A549 (cell line): Measurements from ENCODE around the gene NIM1K. TPM values are rescaled to one million over a fixed set of nuclear protein-coding genes. Genes with fewer than 3 reads are reported as not detected.

Experiments used
- ATAC-seq, 2 experiments: fragments of 200-7000 bp in 1 of 2; fragments of >200 bp in 1 of 2; cut with Nextera tagmentation in 1 of 2; cut with Tn5 transposase in 1 of 2; 3 replicates each; pipeline versions ENCODE4 v1.8.0 to v1.9.1; 2018 to 2020; ENCODE audit warnings: mild to moderate bottlenecking in 1 of 2, moderate library complexity in 1 of 2
- CTCF ChIA-PET: fragments of 300-600 bp; sonication (Branson Sonifier 250); formaldehyde crosslinking; extraction: SDS; loops from one replicate; lab custom pipeline; 2021; ENCODE audit warnings: antibody characterized with exemption, inconsistent platforms; lab: Yijun Ruan, JAX
- POLR2A ChIA-PET: fragments of 350-600 bp; formaldehyde crosslinking; extraction: SDS; loops from one replicate; lab custom pipeline; 2021; ENCODE audit warnings: antibody characterized with exemption, inconsistent platforms; lab: Yijun Ruan, JAX
- DNase-seq, 2 experiments: peaks; one replicate each; pipeline versions ENCODE4 v3.0.0 to v3.0.0-alpha.2; 2011 to 2016; ENCODE audit warnings: low read depth in 1 of 2, low spot score in 1 of 2
- FAIRE-seq: peaks from 2 replicates; lab custom pipeline; 2011; peaks lifted over from hg19 to GRCh38; lab: Jason Lieb, UNC
- H3K27ac ChIP-seq, 2 experiments: fragments of >200 bp; sonication (Bioruptor Twin); formaldehyde crosslinking; 3 replicates each; pipeline ENCODE4 v1.5.1; 2016 to 2017
- H3K4me1 ChIP-seq: fragments of >200 bp; sonication (Bioruptor Twin); formaldehyde crosslinking; 3 replicates; pipeline ENCODE4 v1.6.1; 2016
- H3K4me2 ChIP-seq: fragments of >200 bp; sonication (Bioruptor Twin); formaldehyde crosslinking; 3 replicates; pipeline ENCODE4 v1.6.1; 2016
- H3K4me3 ChIP-seq: fragments of >200 bp; sonication (Bioruptor Twin); formaldehyde crosslinking; 3 replicates; pipeline ENCODE4 v1.5.1; 2016
- H3K9me3 ChIP-seq: fragments of >200 bp; sonication (Bioruptor Twin); formaldehyde crosslinking; 3 replicates; pipeline ENCODE4 v1.6.1; 2016
- CBX2 ChIP-seq: fragments of 200-600 bp; sonication (generic); IDR thresholded peaks from 2 replicates; pipeline ENCODE4 v1.6.1; 2016; ENCODE audit warnings: low read depth, mild to moderate bottlenecking, borderline replicate concordance
- CEBPB ChIP-seq, 2 experiments: fragments of >200 bp in 1 of 2; sonication (Bioruptor Twin) in 1 of 2; formaldehyde crosslinking in 1 of 2; IDR thresholded peaks; 2 replicates each; pipeline ENCODE4 v1.6.1; 2012 to 2016
- CHD2 ChIP-seq: fragments of 150-350 bp; IDR thresholded peaks from 2 replicates; pipeline ENCODE4 v1.6.1; 2014; ENCODE audit warnings: low read length; ENCODE audit not compliant: partially characterized antibody
- CHD4 ChIP-seq: fragments of 200-600 bp; sonication (generic); IDR thresholded peaks from 2 replicates; pipeline ENCODE4 v1.6.1; 2016; ENCODE audit warnings: antibody characterized with exemption, mild to moderate bottlenecking, borderline replicate concordance
- EHF ChIP-seq: fragments of 250-450 bp; sonication (Bioruptor Pico); IDR thresholded peaks from 2 replicates; pipeline ENCODE4 v1.5.0; 2020; ENCODE audit warnings: mild to moderate bottlenecking
- EHMT2 ChIP-seq: fragments of 200-600 bp; sonication (generic); IDR thresholded peaks from 2 replicates; pipeline ENCODE4 v1.6.1; 2016; ENCODE audit warnings: antibody characterized with exemption, low read depth, mild to moderate bottlenecking, moderate library complexity
- FOSB ChIP-seq: fragments of 250-450 bp; sonication (Bioruptor Pico); IDR thresholded peaks from 2 replicates; pipeline ENCODE4 v1.5.0; 2020; ENCODE audit warnings: mild to moderate bottlenecking, moderate library complexity
- FOSL2 ChIP-seq, 2 experiments: fragments of 450-650 bp in 1 of 2; fragments of >200 bp in 1 of 2; sonication (Bioruptor Twin) in 1 of 2; formaldehyde crosslinking; IDR thresholded peaks; 2 replicates each; pipeline versions ENCODE4 v1.5.0 to v1.6.1; 2016 to 2020; ENCODE audit warnings: mild to moderate bottlenecking in 1 of 2, moderate library complexity in 1 of 2
- HDAC2 ChIP-seq: fragments of 200-600 bp; sonication (generic); IDR thresholded peaks from 2 replicates; pipeline ENCODE4 v1.6.1; 2016
- HOXB13 ChIP-seq: fragments of 250-450 bp; sonication (Bioruptor Pico); IDR thresholded peaks from 2 replicates; pipeline ENCODE4 v1.5.0; 2020; ENCODE audit warnings: low read depth, mild to moderate bottlenecking, moderate library complexity
- JUNB ChIP-seq: fragments of >200 bp; sonication (Bioruptor Twin); formaldehyde crosslinking; IDR thresholded peaks from 2 replicates; pipeline ENCODE4 v1.6.1; 2016
- MAZ ChIP-seq: fragments of 150-350 bp; IDR thresholded peaks from 2 replicates; pipeline ENCODE4 v1.6.1; 2014; ENCODE audit warnings: antibody characterized with exemption, low read depth, low read length, borderline replicate concordance
- PHF8 ChIP-seq: fragments of 200-600 bp; sonication (generic); IDR thresholded peaks from 2 replicates; pipeline ENCODE4 v1.6.1; 2016; ENCODE audit warnings: low read depth, mild to moderate bottlenecking, antibody characterized with exemption, moderate library complexity, borderline replicate concordance
- POLR2A ChIP-seq: IDR thresholded peaks from 2 replicates; pipeline ENCODE4 v1.6.1; 2012; ENCODE audit warnings: mild to moderate bottlenecking, low read length
- POLR2AphosphoS2 ChIP-seq: conservative IDR thresholded peaks from 2 replicates; pipeline ENCODE4 v1.6.1; 2012; ENCODE audit warnings: low read length, improper control_type of control experiment, inconsistent platforms
- RNF2 ChIP-seq: fragments of 200-600 bp; sonication (generic); IDR thresholded peaks from 2 replicates; pipeline ENCODE4 v1.6.1; 2016; ENCODE audit warnings: low read depth, mild to moderate bottlenecking, antibody characterized with exemption, moderate library complexity, borderline replicate concordance
- SMC3 ChIP-seq: fragments of >200 bp; sonication (Bioruptor Twin); formaldehyde crosslinking; IDR thresholded peaks from 3 replicates; pipeline ENCODE4 v1.6.1; 2018; ENCODE audit warnings: inconsistent platforms
- SREBF2 ChIP-seq: fragments of 450-650 bp; IDR thresholded peaks from 2 replicates; pipeline ENCODE4 v1.6.1; 2014; ENCODE audit warnings: mild to moderate bottlenecking, moderate library complexity
- ZFP36 ChIP-seq: fragments of 450-650 bp; IDR thresholded peaks from 2 replicates; pipeline ENCODE4 v1.6.1; 2014; ENCODE audit warnings: borderline replicate concordance; ENCODE audit not compliant: partially characterized antibody
- ZNF302 ChIP-seq: fragments of 250-450 bp; sonication (Bioruptor Pico); IDR thresholded peaks from 2 replicates; pipeline ENCODE4 v1.9.0; 2021; ENCODE audit warnings: inconsistent platforms, mild to moderate bottlenecking, moderate library complexity
- ZSCAN20 ChIP-seq: fragments of 250-450 bp; sonication (Bioruptor Pico); IDR thresholded peaks from 2 replicates; pipeline ENCODE4 v1.8.0; 2022; ENCODE audit warnings: mild to moderate bottlenecking, moderate library complexity
- WGBS: methylation state at CpG from one replicate; pipeline ENCODE4 v1.1.6; 2017; ENCODE audit errors: missing lambda C conversion rate; 5-methylcytosine and 5-hydroxymethylcytosine counted together
- polyA plus RNA-seq, 4 experiments: library from polyadenylated mRNA; depleted of rRNA in 3 of 4; stranded (reverse); fragments of >200 nt; fragmentation: RNase III in 1 of 4; extraction: RNeasy Plus Mini Kit Qiagen cat#74134 plus additional on column Dnase treatment in 1 of 4; gene quantifications; 2 replicates in 3 of 4; 3 replicates in 1 of 4; pipeline ENCODE4 v1.2.3, GENCODE V29; 2011 to 2017
- TF ChIP-seq, protein P1 (sequence below): fragments of >200 bp; sonication (Bioruptor Twin); formaldehyde crosslinking; IDR thresholded peaks from 2 replicates; pipeline ENCODE4 v1.6.1; 2016
- TF ChIP-seq, protein P2 (sequence below): fragments of 450-650 bp; IDR thresholded peaks from 2 replicates; pipeline ENCODE4 v1.6.1; 2014; ENCODE audit warnings: antibody characterized with exemption
- TF ChIP-seq, protein P3 (sequence below): fragments of 250-450 bp; sonication (Bioruptor Pico); IDR thresholded peaks from 2 replicates; pipeline ENCODE4 v1.5.0; 2021; ENCODE audit warnings: mild to moderate bottlenecking, moderate library complexity, borderline replicate concordance

The NIM1K gene
- polyA plus RNA-seq, 2 of the 4 experiments (the other 2 are of a cell fraction), result 0.06 to 0.23 TPM

DNA sequence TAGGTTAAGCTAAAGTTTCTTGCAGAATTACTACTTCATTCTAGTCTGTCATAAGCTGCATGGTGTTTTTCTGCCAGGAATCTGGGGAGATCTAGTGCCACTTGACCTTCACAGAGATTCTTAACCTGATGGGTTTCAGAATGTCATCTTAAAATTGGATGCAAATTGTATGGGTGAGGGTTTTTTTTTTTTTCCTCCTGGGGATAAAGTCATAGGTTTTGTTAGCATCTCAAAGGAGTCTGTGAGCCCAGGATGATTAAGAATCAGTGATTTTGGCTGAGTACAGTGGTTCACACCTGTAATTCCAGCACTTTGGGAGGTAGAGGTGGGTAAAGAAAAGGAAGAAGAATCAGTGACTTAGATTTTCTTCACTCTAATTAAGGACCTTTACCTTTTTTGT, 51.2 kb downstream of the NIM1K start:
- POLR2A ChIA-PET, result no interaction called here

DNA sequence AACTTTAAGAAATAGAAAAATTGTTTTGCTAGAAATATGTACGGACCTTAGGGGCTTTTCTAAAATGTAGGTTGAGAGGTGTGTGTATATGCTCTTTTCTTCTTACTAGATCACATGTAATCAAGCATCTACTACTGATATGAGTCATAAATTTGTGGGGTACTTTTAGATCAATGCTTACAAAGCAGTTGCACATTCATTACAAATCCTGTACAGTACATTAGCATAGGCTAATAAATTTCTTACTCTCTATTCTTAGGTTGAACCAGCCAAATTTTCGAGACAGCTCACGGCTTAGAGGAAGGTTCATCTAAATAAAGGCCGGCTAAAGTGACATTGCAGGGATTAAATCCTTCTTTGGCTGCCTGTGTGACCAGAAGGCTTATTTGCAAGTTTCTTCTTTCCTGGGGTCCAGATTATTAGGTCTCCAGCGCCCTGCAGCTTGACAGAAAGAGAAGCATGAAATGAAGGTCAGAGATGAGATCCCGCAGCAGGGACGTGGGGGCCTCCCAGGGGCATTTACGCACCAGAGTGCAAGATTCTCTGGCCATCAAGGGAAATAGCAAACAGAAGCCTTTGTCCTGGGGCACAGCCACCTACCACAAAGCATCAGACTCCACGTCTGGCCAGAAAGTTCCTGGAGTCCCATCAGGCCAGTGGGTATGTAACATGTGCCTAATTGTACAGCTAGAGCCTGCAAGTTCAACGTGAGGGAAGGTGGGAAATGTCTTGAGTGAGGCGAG, 53.0 kb downstream of the NIM1K start:
- ChIA-PET CTCF (interaction anchor here (0.8 kb wide), 1 partner anchor 202 kb away, joined by 3 read pairs; no protein-coding TSS in a partner anchor), POLR2A (no interaction called here)
- 60% methylated on average over 11 of the region's 11 CpGs for WGBS
- TF ChIP-seq ZNF302 (CRISPR knock-in tag), result no peak
- TF ChIP-seq ZSCAN20 (CRISPR knock-in tag), result no peak
- no peak for DNase-seq
- H3K4me1 ChIP-seq, result no peaks in the 10 kb centered on the region
- H3K4me3 ChIP-seq, result no peak overlapping the region
- no peak for FAIRE-seq
- no peak for ATAC-seq
- H3K9me3 ChIP-seq, result no peaks in the 10 kb centered on the region
- H3K27ac ChIP-seq, result no peak overlapping the region
- no peak overlapping the region for H3K4me2 ChIP-seq

More for the DNA sequence above, 51.2 kb downstream of the NIM1K start:
- no peak for FAIRE-seq
- Histone ChIP-seq H3K4me3 (no peak overlapping the region), H3K4me1 (no peaks in the 10 kb centered on the region), H3K9me3 (no peaks in the 10 kb centered on the region), H3K4me2 (no peak overlapping the region), H3K27ac (no peak overlapping the region)
- CTCF ChIA-PET, result interaction anchor here (1.4 to 1.5 kb wide), 2 partner anchors 69 to 146 kb away, joined by 3 to 7 read pairs; no protein-coding TSS in a partner anchor
- no peak for ATAC-seq
- DNase-seq, result no peak
- TF ChIP-seq FOSB (CRISPR knock-in tag) (no peak), SREBF2 (no peak), EHF (CRISPR knock-in tag) (no peak), HDAC2 (no peak), SMC3 (no peak), CHD4 (no peak), EHMT2 (no peak), MAZ (no peak), FOSL2 (IDR thresholded peaks at IDR 0.05) (no peak), FOSL2 (CRISPR knock-in tag; IDR thresholded peaks at IDR 0.05) (no peak), CHD2 (no peak), POLR2AphosphoS2 (no peak), RNF2 (no peak), PHF8 (no peak), CBX2 (no peak), HOXB13 (CRISPR knock-in tag) (no peak), CEBPB (IDR thresholded peaks at IDR 0.05) (no peak), JUNB (no peak)
- TF ChIP-seq, protein P1, sequence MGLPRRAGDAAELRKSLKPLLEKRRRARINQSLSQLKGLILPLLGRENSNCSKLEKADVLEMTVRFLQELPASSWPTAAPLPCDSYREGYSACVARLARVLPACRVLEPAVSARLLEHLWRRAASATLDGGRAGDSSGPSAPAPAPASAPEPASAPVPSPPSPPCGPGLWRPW, result no peak
- TF ChIP-seq, protein P2, sequence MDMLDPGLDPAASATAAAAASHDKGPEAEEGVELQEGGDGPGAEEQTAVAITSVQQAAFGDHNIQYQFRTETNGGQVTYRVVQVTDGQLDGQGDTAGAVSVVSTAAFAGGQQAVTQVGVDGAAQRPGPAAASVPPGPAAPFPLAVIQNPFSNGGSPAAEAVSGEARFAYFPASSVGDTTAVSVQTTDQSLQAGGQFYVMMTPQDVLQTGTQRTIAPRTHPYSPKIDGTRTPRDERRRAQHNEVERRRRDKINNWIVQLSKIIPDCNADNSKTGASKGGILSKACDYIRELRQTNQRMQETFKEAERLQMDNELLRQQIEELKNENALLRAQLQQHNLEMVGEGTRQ, result no peak

DNA sequence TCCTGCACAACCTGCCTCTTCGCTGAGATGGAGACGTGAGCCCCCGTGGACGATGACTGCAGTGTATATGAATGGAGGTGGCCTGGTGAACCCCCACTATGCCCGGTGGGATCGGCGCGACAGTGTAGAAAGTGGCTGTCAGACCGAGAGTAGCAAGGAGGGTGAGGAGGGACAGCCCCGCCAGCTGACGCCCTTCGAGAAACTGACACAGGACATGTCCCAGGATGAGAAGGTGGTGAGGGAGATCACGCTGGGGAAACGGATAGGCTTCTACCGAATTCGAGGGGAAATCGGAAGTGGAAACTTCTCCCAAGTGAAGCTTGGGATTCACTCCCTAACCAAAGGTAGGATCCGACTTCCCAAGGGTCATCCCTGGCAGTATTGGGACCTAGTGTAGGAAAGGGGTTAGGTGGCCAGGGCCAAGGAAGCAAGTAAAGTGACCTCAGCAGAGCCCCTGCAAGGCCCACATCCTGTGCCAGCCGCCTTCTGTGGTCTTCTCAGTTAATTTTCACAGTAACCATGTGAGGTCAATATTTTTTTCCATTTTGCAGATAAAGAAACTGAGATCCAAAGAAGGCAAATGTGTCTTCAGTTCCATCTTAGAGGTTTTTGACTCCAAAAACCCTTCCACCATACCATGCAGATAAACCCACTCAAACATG, 53.8 kb downstream of the NIM1K start:
- no peaks in the 10 kb centered on the region for H3K4me1 ChIP-seq
- no peak for TF ChIP-seq CHD4
- no peak for TF ChIP-seq PHF8
- TF ChIP-seq CHD2, result no peak
- no peak for TF ChIP-seq POLR2A
- no peak for TF ChIP-seq ZFP36
- TF ChIP-seq, protein P3, sequence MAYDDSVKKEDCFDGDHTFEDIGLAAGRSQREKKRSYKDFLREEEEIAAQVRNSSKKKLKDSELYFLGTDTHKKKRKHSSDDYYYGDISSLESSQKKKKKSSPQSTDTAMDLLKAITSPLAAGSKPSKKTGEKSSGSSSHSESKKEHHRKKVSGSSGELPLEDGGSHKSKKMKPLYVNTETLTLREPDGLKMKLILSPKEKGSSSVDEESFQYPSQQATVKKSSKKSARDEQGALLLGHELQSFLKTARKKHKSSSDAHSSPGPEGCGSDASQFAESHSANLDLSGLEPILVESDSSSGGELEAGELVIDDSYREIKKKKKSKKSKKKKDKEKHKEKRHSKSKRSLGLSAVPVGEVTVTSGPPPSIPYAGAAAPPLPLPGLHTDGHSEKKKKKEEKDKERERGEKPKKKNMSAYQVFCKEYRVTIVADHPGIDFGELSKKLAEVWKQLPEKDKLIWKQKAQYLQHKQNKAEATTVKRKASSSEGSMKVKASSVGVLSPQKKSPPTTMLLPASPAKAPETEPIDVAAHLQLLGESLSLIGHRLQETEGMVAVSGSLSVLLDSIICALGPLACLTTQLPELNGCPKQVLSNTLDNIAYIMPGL (CRISPR knock-in tag), result no peak
- TF ChIP-seq, all 56 proteins: peak for 0
- Histone ChIP-seq H3K4me2 (no peak overlapping the region), H3K4me3 (no peak overlapping the region), H3K27ac (no peak overlapping the region), H3K9me3 (no peaks in the 10 kb centered on the region)
- ATAC-seq (no peak), FAIRE-seq (no peak), DNase-seq (no peak)
- 80% methylated on average over 19 of the region's 19 CpGs for WGBS
- POLR2A ChIA-PET, result no interaction called here
- CTCF ChIA-PET, result interaction anchor here (0.8 kb wide), 1 partner anchor 203 kb away, joined by 3 read pairs; no protein-coding TSS in a partner anchor
